Measurements from ENCODE around the gene RAP1GAP2.

DNA sequence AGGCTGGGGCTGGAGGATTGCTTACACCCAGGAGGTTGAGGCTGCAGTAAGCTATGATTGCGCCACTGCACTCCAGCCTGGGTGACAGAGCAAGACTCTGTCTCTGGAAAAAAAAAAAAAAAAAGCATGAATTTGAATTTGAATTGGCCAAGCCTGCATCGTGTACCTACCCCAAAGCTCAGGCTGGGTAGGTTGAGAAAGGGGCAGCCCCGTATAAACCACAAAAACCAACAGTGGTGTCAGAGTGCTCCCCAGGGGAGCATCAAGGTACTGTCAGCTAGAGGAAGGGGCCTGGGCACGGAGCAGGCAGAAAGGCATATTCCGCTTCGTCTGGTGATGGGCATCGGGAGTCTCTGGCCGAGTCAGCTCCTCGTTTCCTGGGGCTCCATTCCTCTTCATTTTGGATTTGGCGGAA is 40.9 kb downstream of the RAP1GAP2 start:
- TF ChIP-seq, protein P1, sequence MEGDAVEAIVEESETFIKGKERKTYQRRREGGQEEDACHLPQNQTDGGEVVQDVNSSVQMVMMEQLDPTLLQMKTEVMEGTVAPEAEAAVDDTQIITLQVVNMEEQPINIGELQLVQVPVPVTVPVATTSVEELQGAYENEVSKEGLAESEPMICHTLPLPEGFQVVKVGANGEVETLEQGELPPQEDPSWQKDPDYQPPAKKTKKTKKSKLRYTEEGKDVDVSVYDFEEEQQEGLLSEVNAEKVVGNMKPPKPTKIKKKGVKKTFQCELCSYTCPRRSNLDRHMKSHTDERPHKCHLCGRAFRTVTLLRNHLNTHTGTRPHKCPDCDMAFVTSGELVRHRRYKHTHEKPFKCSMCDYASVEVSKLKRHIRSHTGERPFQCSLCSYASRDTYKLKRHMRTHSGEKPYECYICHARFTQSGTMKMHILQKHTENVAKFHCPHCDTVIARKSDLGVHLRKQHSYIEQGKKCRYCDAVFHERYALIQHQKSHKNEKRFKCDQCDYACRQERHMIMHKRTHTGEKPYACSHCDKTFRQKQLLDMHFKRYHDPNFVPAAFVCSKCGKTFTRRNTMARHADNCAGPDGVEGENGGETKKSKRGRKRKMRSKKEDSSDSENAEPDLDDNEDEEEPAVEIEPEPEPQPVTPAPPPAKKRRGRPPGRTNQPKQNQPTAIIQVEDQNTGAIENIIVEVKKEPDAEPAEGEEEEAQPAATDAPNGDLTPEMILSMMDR (IDR thresholded peaks at IDR 0.05; ENCODE audit: insufficient read depth, low read depth, low read length), result no peak
- no peak for TF ChIP-seq EZH2 (IDR thresholded peaks at IDR 0.05; ENCODE audit: insufficient read depth, low read length)
